Measurements from ENCODE around the gene CECR2.

- no peak for TF ChIP-seq EGR1 (IDR thresholded peaks at IDR 0.05)
- no peak for TF ChIP-seq MAX (IDR thresholded peaks at IDR 0.05)
- no peak for TF ChIP-seq RAD21 (IDR thresholded peaks at IDR 0.05; ENCODE audit: low read depth)
- TF ChIP-seq REST (IDR thresholded peaks at IDR 0.05; ENCODE audit: low read depth) = no peak
Observed at GRCh38 chr22:17423616-17424015, 54.4 kb downstream of the CECR2 start.
